ENCODE measurements around the gene SERPINB2. TPM values are rescaled to one million over a fixed set of nuclear protein-coding genes. Genes with fewer than 3 reads are reported as not detected.

SERPINB2 gene
- total RNA-seq, 3 donors from 2014 or later (not counting 1 experiment from before 2014, with no cell fraction given), result 1.4 to 9.0 TPM; not detected in 1

DNA sequence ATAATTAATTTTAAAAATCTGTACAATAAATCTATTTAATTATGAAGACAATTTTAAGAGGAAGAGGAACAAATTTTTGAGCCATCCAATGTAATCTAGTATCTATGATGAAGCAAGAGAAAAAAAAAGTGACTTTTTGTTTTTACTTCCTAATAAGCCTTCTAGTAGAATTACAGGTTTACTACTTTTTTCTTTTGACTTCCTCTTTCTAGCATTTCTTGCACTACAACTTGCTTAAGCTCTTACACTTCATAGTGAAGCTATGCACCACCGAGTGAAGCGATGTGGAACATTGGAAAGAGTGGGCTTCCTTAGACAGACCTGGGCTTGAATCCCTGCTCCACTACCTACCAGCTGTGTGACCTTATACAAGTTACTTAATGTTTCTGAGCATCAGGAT, 2.1 kb downstream of the SERPINB2 start:
- no peaks in the 10 kb centered on the region for H3K4me1 ChIP-seq (ENCODE audit: control insufficient read depth, insufficient read depth, low read length)
- no peaks in the 10 kb centered on the region for H3K36me3 Mint-ChIP-seq
- H3K4me1 Mint-ChIP-seq, result no peaks in the 10 kb centered on the region
- H3K27me3 Mint-ChIP-seq (ENCODE audit: low read depth in 2 of 2), result peaks cover 14 to 22% of the 10 kb centered on the region in 2 donors
- DNase-seq (no peak), ATAC-seq (no peak)
- H3K27ac ChIP-seq (ENCODE audit: low read length), result no peak overlapping the region
- H3K4me3 Mint-ChIP-seq, result no peak overlapping the region
- no peak overlapping the region for H3K27ac Mint-ChIP-seq
- TF ChIP-seq, protein P1, sequence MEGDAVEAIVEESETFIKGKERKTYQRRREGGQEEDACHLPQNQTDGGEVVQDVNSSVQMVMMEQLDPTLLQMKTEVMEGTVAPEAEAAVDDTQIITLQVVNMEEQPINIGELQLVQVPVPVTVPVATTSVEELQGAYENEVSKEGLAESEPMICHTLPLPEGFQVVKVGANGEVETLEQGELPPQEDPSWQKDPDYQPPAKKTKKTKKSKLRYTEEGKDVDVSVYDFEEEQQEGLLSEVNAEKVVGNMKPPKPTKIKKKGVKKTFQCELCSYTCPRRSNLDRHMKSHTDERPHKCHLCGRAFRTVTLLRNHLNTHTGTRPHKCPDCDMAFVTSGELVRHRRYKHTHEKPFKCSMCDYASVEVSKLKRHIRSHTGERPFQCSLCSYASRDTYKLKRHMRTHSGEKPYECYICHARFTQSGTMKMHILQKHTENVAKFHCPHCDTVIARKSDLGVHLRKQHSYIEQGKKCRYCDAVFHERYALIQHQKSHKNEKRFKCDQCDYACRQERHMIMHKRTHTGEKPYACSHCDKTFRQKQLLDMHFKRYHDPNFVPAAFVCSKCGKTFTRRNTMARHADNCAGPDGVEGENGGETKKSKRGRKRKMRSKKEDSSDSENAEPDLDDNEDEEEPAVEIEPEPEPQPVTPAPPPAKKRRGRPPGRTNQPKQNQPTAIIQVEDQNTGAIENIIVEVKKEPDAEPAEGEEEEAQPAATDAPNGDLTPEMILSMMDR (IDR thresholded peaks at IDR 0.05), result no peak
- no peak overlapping the region for H3K4me3 ChIP-seq (ENCODE audit: low read length)
- WGBS (ENCODE audit: insufficient coverage), result 67% methylated on average over 2 of the region's 2 CpGs
- H3K9me3 Mint-ChIP-seq, result no peaks in the 10 kb centered on the region
- H3K9me3 ChIP-seq (ENCODE audit: control insufficient read depth, insufficient read depth, low read length), result no peaks in the 10 kb centered on the region
- H3K36me3 ChIP-seq (ENCODE audit: control insufficient read depth, insufficient read depth, low read length), result no peaks in the 10 kb centered on the region
- intact Hi-C loops (cut with micrococcal nuclease), result no loop called here
- H3K27me3 ChIP-seq (ENCODE audit: control insufficient read depth, insufficient read depth, low read length), result no peaks in the 10 kb centered on the region

DNA sequence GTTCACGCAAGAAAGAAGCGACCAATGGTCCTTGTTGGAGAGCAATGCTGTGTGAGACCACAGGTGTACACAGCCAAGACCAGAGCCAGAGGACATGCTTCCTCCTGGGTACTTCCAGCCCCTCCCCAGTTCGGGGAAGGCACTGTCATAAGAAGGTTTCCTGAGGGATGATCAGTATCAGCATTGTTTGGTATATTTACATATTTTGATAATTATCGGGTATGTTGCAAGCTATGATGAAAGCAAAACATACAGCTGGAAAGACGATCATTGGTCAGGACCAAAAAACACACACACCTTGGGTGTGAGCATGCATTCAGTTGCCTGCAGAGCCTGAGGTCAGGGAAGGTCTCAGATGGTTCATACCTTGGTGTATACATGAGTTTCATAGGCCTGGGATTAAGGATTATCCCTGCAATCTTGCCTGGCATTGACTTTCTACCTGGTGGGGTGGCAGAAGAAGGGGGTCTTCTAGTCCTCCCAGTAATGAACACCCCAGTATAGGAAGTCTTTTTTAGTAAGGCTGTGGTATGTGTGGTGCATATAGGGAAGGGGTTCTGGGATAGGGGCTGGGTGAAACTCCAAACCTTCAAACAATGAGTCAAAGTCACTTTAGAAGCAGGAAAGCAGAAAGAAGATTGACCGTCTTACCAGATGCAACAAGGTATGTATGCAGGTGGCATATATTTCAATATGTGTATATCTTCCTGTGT, 2.9 kb downstream of the SERPINB2 start:
- Histone ChIP-seq H3K27me3 (ENCODE audit: control insufficient read depth, insufficient read depth, low read length) (no peaks in the 10 kb centered on the region), H3K4me1 (ENCODE audit: control insufficient read depth, insufficient read depth, low read length) (no peaks in the 10 kb centered on the region), H3K9me3 (ENCODE audit: control insufficient read depth, insufficient read depth, low read length) (no peaks in the 10 kb centered on the region), H3K27ac (ENCODE audit: low read length) (no peak overlapping the region), H3K4me3 (ENCODE audit: low read length) (no peak overlapping the region), H3K36me3 (ENCODE audit: control insufficient read depth, insufficient read depth, low read length) (no peaks in the 10 kb centered on the region)
- Mint-ChIP-seq H3K27ac (no peak overlapping the region), H3K4me3 (no peak overlapping the region), H3K27me3 (ENCODE audit: low read depth in 2 of 2) (peaks cover 12 to 24% of the 10 kb centered on the region in 2 donors), H3K4me1 (no peaks in the 10 kb centered on the region), H3K36me3 (no peaks in the 10 kb centered on the region), H3K9me3 (no peaks in the 10 kb centered on the region)
- 91% methylated on average over 6 of the region's 6 CpGs for WGBS (ENCODE audit: insufficient coverage)
- no peak for ATAC-seq
- intact Hi-C loops (cut with micrococcal nuclease), result no loop called here
- DNase-seq, result no peak
- TF ChIP-seq, protein P1 (IDR thresholded peaks at IDR 0.05), result no peak

DNA sequence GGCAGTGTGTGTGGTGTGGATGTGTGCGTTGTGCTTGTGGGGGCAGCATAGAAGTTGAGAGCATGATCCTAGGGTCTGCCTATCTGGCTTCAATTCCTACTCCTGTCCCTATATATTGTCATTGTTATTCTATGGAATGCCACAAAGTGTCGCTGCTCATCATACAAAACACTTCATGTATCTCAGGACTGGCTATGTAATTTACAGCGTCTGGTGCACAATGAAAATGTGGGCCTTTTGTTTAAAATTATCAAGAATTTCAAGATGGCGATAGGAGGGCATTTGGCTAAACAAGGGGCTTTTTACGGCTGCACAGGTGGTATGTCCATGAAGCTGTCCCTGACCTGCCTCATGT, 3.4 kb downstream of the SERPINB2 start:
- no peak overlapping the region for H3K27ac Mint-ChIP-seq

More for the DNA sequence above, 3.4 kb downstream of the SERPINB2 start:
- TF ChIP-seq, protein P1 (IDR thresholded peaks at IDR 0.05), result no peak
- DNase-seq, result peak in 1 of 2 donors; percentile 7
- intact Hi-C loops (cut with micrococcal nuclease), result no loop called here
- Histone ChIP-seq H3K4me1 (ENCODE audit: control insufficient read depth, insufficient read depth, low read length) (no peaks in the 10 kb centered on the region), H3K9me3 (ENCODE audit: control insufficient read depth, insufficient read depth, low read length) (no peaks in the 10 kb centered on the region), H3K27ac (ENCODE audit: low read length) (no peak overlapping the region), H3K27me3 (ENCODE audit: control insufficient read depth, insufficient read depth, low read length) (no peaks in the 10 kb centered on the region), H3K36me3 (ENCODE audit: control insufficient read depth, insufficient read depth, low read length) (no peaks in the 10 kb centered on the region), H3K4me3 (ENCODE audit: low read length) (no peak overlapping the region)
- H3K9me3 Mint-ChIP-seq, result no peaks in the 10 kb centered on the region
- H3K4me3 Mint-ChIP-seq, result no peak overlapping the region
- H3K36me3 Mint-ChIP-seq, result no peaks in the 10 kb centered on the region
- H3K4me1 Mint-ChIP-seq, result no peaks in the 10 kb centered on the region
- peaks cover 10 to 29% of the 10 kb centered on the region in 2 donors for H3K27me3 Mint-ChIP-seq (ENCODE audit: low read depth in 2 of 2)
- 85% methylated on average over 3 of the region's 5 CpGs for WGBS (ENCODE audit: insufficient coverage)
- ATAC-seq, result no peak

Measured in natural killer cell (primary cell).